HG03135 (cell line): ENCODE measurements around the gene ANKIB1.

ENCODE experiments used
- ATAC-seq: cut with Tn5 transposase; IDR thresholded peaks from one replicate; pipeline ENCODE4 v1.9.1; 2021; ENCODE audit warnings: mild to moderate bottlenecking, moderate library complexity; ENCODE audit not compliant: unreplicated experiment

The ANKIB1 gene

GRCh38 chr7:92266415-92267241 is 20.9 kb downstream of the ANKIB1 start:
- ATAC-seq: no peak

- ATAC-seq: no peak
These were observed 23.1 kb downstream of the ANKIB1 start for GRCh38 chr7:92268921-92269320.

GRCh38 chr7:92275327-92275726 is 29.6 kb downstream of the ANKIB1 start:
- ATAC-seq: no peak

GRCh38 chr7:92276460-92276864 is 30.7 kb downstream of the ANKIB1 start:
- ATAC-seq: peak; percentile 70

- ATAC-seq: no peak
These were observed 33.7 kb downstream of the ANKIB1 start for GRCh38 chr7:92279396-92280031.

- no peak for ATAC-seq
These were observed 35.3 kb downstream of the ANKIB1 start for GRCh38 chr7:92281031-92281430.

- no peak for ATAC-seq
These were observed 36.5 kb downstream of the ANKIB1 start for GRCh38 chr7:92282221-92282814.

- ATAC-seq: no peak
These were observed 37.2 kb downstream of the ANKIB1 start for GRCh38 chr7:92282930-92283329.

GRCh38 chr7:92289321-92289720 is 43.5 kb downstream of the ANKIB1 start:
- ATAC-seq: no peak

GRCh38 chr7:92292981-92293380 is 47.2 kb downstream of the ANKIB1 start:
- no peak for ATAC-seq

- no peak for ATAC-seq
These were observed 48.3 kb downstream of the ANKIB1 start for GRCh38 chr7:92293896-92294590.

GRCh38 chr7:92295391-92295790 is 49.6 kb downstream of the ANKIB1 start:
- ATAC-seq: no peak

GRCh38 chr7:92296235-92296634 is 50.5 kb downstream of the ANKIB1 start:
- no peak for ATAC-seq

GRCh38 chr7:92296880-92297445 is 51.2 kb downstream of the ANKIB1 start:
- ATAC-seq: no peak

GRCh38 chr7:92297736-92298135 is 52.0 kb downstream of the ANKIB1 start:
- ATAC-seq: no peak

- ATAC-seq: no peak
These were observed 58.0 kb downstream of the ANKIB1 start for GRCh38 chr7:92303761-92304160.

- no peak for ATAC-seq
These were observed 58.7 kb downstream of the ANKIB1 start for GRCh38 chr7:92304406-92304893.

GRCh38 chr7:92306153-92306552 is 60.4 kb downstream of the ANKIB1 start:
- no peak for ATAC-seq

- no peak for ATAC-seq
These were observed 67.3 kb downstream of the ANKIB1 start for GRCh38 chr7:92313055-92313454.

- no peak for ATAC-seq
These were observed 73.5 kb downstream of the ANKIB1 start for GRCh38 chr7:92319243-92319642.

- ATAC-seq: no peak
These were observed 79.4 kb downstream of the ANKIB1 start for GRCh38 chr7:92325173-92325572.
